H1 (cell line): ENCODE measurements around the gene LAD1. TPM values are rescaled to one million over a fixed set of nuclear protein-coding genes. Genes with fewer than 3 reads are reported as not detected.

Experiments
- BACH1 ChIP-seq: IDR thresholded peaks from 2 replicates; pipeline ENCODE4 v1.6.1; 2012; ENCODE audit warnings: low read length, improper control_type of control experiment
- EP300 ChIP-seq, 2 experiments: IDR thresholded peaks; 1 replicate in 1 of 2; 2 replicates in 1 of 2; pipeline ENCODE4 v1.6.1; 2011 to 2012; ENCODE audit warnings: low read depth in 2 of 2, low read length in 2 of 2, mild to moderate bottlenecking in 2 of 2, borderline replicate concordance in 1 of 2, inconsistent platforms in 1 of 2, moderate library complexity in 1 of 2
- HDAC6 ChIP-seq: IDR thresholded peaks from one replicate; pipeline ENCODE4 v1.7.1; 2012; ENCODE audit warnings: low read depth, mild to moderate bottlenecking, inconsistent platforms, low read length, moderate library complexity
- MAFK ChIP-seq: IDR thresholded peaks from 2 replicates; pipeline ENCODE4 v1.6.1; 2012; ENCODE audit warnings: low read depth, mild to moderate bottlenecking, improper control_type of control experiment, low read length
- SP2 ChIP-seq: IDR thresholded peaks from 2 replicates; pipeline ENCODE4 v1.6.1; 2012; ENCODE audit warnings: mild to moderate bottlenecking, low read length, inconsistent platforms
- SP4 ChIP-seq: IDR thresholded peaks from 2 replicates; pipeline ENCODE4 v1.6.1; 2012; ENCODE audit warnings: low read length, inconsistent platforms
- SUZ12 ChIP-seq: fragments of 200-600 bp; sonication (generic); IDR thresholded peaks from 2 replicates; pipeline ENCODE4 v1.6.1; 2012; ENCODE audit warnings: mild to moderate bottlenecking, inconsistent platforms, low read length, moderate library complexity, mixed read lengths
- polyA plus RNA-seq, 7 experiments: library from polyadenylated mRNA; depleted of rRNA in 3 of 7; stranded (reverse) in 5 of 7; unstranded in 2 of 7; fragments of >200 nt in 5 of 7; fragments of 200-250 nt in 2 of 7; gene quantifications; 1 replicate in 5 of 7; 2 replicates in 1 of 7; 4 replicates in 1 of 7; pipeline versions ENCODE4 v1.2.1 to v1.2.3, GENCODE V29; 2011 to 2013; ENCODE audit warnings: missing spikeins in 2 of 7, mixed read lengths in 2 of 7
- total RNA-seq: library from RNA; stranded (reverse); fragmentation: NEBNext Ultra II Directional; extraction: Animal tissue kit (Norgen Biotek cat#: 25700); gene quantifications from 2 replicates; pipeline ENCODE4 v1.2.1, GENCODE V29; 2021
- TF ChIP-seq, protein P1 (sequence below): fragments of 300-600 bp; sonication (generic); IDR thresholded peaks from 2 replicates; pipeline ENCODE4 v1.7.1; 2012; ENCODE audit warnings: low read length, moderate library complexity, mild to moderate bottlenecking, inconsistent platforms; ENCODE audit not compliant: insufficient replicate concordance

Gene LAD1
- total and polyA plus RNA-seq, 2 of the 8 experiments (the other 6 are each of a cell fraction or from before 2014, with no cell fraction given) = 9.3 to 32.8 TPM

DNA sequence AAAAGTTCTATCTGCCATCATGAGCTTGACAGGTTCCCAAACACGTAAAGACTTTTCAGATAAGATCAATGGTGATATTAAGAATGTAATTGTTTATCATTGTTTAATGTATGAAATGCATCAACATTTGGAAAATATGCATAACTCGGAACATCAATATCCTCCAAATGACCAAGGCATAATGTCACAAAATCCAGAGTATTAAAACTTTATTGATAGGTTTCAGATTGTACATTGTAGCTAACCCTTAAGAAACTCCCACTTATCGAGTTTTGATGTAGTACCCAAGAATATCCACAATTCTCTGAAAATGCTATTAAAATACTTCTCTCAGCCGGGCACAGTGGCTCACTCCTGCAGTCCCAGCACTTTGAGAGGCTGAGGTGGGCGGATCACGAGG lies 34.5 kb upstream of the LAD1 start (continued):
- TF ChIP-seq, protein P1, sequence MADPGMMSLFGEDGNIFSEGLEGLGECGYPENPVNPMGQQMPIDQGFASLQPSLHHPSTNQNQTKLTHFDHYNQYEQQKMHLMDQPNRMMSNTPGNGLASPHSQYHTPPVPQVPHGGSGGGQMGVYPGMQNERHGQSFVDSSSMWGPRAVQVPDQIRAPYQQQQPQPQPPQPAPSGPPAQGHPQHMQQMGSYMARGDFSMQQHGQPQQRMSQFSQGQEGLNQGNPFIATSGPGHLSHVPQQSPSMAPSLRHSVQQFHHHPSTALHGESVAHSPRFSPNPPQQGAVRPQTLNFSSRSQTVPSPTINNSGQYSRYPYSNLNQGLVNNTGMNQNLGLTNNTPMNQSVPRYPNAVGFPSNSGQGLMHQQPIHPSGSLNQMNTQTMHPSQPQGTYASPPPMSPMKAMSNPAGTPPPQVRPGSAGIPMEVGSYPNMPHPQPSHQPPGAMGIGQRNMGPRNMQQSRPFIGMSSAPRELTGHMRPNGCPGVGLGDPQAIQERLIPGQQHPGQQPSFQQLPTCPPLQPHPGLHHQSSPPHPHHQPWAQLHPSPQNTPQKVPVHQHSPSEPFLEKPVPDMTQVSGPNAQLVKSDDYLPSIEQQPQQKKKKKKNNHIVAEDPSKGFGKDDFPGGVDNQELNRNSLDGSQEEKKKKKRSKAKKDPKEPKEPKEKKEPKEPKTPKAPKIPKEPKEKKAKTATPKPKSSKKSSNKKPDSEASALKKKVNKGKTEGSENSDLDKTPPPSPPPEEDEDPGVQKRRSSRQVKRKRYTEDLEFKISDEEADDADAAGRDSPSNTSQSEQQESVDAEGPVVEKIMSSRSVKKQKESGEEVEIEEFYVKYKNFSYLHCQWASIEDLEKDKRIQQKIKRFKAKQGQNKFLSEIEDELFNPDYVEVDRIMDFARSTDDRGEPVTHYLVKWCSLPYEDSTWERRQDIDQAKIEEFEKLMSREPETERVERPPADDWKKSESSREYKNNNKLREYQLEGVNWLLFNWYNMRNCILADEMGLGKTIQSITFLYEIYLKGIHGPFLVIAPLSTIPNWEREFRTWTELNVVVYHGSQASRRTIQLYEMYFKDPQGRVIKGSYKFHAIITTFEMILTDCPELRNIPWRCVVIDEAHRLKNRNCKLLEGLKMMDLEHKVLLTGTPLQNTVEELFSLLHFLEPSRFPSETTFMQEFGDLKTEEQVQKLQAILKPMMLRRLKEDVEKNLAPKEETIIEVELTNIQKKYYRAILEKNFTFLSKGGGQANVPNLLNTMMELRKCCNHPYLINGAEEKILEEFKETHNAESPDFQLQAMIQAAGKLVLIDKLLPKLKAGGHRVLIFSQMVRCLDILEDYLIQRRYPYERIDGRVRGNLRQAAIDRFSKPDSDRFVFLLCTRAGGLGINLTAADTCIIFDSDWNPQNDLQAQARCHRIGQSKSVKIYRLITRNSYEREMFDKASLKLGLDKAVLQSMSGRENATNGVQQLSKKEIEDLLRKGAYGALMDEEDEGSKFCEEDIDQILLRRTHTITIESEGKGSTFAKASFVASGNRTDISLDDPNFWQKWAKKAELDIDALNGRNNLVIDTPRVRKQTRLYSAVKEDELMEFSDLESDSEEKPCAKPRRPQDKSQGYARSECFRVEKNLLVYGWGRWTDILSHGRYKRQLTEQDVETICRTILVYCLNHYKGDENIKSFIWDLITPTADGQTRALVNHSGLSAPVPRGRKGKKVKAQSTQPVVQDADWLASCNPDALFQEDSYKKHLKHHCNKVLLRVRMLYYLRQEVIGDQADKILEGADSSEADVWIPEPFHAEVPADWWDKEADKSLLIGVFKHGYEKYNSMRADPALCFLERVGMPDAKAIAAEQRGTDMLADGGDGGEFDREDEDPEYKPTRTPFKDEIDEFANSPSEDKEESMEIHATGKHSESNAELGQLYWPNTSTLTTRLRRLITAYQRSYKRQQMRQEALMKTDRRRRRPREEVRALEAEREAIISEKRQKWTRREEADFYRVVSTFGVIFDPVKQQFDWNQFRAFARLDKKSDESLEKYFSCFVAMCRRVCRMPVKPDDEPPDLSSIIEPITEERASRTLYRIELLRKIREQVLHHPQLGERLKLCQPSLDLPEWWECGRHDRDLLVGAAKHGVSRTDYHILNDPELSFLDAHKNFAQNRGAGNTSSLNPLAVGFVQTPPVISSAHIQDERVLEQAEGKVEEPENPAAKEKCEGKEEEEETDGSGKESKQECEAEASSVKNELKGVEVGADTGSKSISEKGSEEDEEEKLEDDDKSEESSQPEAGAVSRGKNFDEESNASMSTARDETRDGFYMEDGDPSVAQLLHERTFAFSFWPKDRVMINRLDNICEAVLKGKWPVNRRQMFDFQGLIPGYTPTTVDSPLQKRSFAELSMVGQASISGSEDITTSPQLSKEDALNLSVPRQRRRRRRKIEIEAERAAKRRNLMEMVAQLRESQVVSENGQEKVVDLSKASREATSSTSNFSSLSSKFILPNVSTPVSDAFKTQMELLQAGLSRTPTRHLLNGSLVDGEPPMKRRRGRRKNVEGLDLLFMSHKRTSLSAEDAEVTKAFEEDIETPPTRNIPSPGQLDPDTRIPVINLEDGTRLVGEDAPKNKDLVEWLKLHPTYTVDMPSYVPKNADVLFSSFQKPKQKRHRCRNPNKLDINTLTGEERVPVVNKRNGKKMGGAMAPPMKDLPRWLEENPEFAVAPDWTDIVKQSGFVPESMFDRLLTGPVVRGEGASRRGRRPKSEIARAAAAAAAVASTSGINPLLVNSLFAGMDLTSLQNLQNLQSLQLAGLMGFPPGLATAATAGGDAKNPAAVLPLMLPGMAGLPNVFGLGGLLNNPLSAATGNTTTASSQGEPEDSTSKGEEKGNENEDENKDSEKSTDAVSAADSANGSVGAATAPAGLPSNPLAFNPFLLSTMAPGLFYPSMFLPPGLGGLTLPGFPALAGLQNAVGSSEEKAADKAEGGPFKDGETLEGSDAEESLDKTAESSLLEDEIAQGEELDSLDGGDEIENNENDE = no peak
- no peak for TF ChIP-seq SP2
- no peak for TF ChIP-seq SUZ12
- TF ChIP-seq MAFK = no peak
- no peak for TF ChIP-seq HDAC6
- TF ChIP-seq BACH1 = no peak
- TF ChIP-seq SP4 = no peak
- no peak for TF ChIP-seq EP300 (IDR thresholded peaks at IDR 0.05; ENCODE audit: borderline replicate concordance in 1 of 2, low read depth in 2 of 2, low read length in 2 of 2)
